Vagina (tissue), 2 donors: ENCODE results near the gene OVCA2. TPM values are rescaled to one million over a fixed set of nuclear protein-coding genes. Genes with fewer than 3 reads are reported as not detected.
A peak's percentile ranks its signal among the peaks of the same experiment; 100 is the strongest.

Source experiments
- DNase-seq, 2 donors: peaks; one replicate each; pipeline ENCODE4 v3.0.0-alpha.2; 2017; ENCODE audit errors: extremely low spot score in 2 of 2
- H3K27ac ChIP-seq: fragments of 200-600 bp; sonication (generic); one replicate; pipeline ENCODE4 v1.5.1; 2019
- H3K27me3 ChIP-seq: fragments of 200-600 bp; sonication (generic); one replicate; pipeline ENCODE4 v1.5.1; 2019
- H3K36me3 ChIP-seq, 2 donors: fragments of 200-600 bp; sonication (generic); one replicate each; pipeline ENCODE4 v1.5.1; 2017 to 2019
- H3K4me1 ChIP-seq: fragments of 200-600 bp; sonication (generic); one replicate; pipeline ENCODE4 v1.5.1; 2019
- H3K4me3 ChIP-seq, 2 donors: fragments of 200-600 bp; sonication (generic); 1 replicate in 1 of 2; 2 replicates in 1 of 2; pipeline ENCODE4 v1.5.1; 2016 to 2019
- H3K9me3 ChIP-seq: fragments of 200-600 bp; sonication (generic); one replicate; pipeline ENCODE4 v1.5.1; 2019
- CTCF ChIP-seq, 3 experiments: fragments of 450-650 bp in 2 of 3; fragments of 200-600 bp in 1 of 3; sonication (generic) in 1 of 3; IDR thresholded peaks; one replicate each; pipeline ENCODE4 v1.5.1; 2017 to 2019; ENCODE audit warnings: antibody characterized with exemption in 3 of 3, mild to moderate bottlenecking in 2 of 3, moderate library complexity in 2 of 3
- POLR2A ChIP-seq, 2 donors: fragments of 450-650 bp; IDR thresholded peaks; one replicate each; pipeline ENCODE4 v1.6.1; 2017; ENCODE audit warnings: antibody characterized with exemption in 2 of 2, mild to moderate bottlenecking in 2 of 2, moderate library complexity in 2 of 2
- POLR2AphosphoS5 ChIP-seq, 2 donors: sonication (generic); formaldehyde crosslinking; IDR thresholded peaks; one replicate each; pipeline ENCODE4 v1.9.0; 2017; ENCODE audit warnings: antibody characterized with exemption in 2 of 2, mild to moderate bottlenecking in 2 of 2, low read depth in 1 of 2; ENCODE audit not compliant: insufficient read depth in 1 of 2
- intact Hi-C: fragments of 100-400 bp; cut with DNase I; formaldehyde crosslinking; loops from one replicate; pipeline ENCODE4 v1.15.1; 2023
- total RNA-seq: library from RNA; depleted of rRNA; stranded (reverse); fragments of >200 nt; gene quantifications from one replicate; pipeline ENCODE4 v1.2.3, GENCODE V29; 2016

OVCA2 gene
- total RNA-seq, 1 donor from 2014 or later, result 24.3 TPM

- H3K27me3 ChIP-seq, result peaks cover 6% of the 10 kb centered on the region
- DNase-seq, result no peak
- TF ChIP-seq CTCF (IDR thresholded peaks at IDR 0.05), result peak in 2 of 3 experiments; percentile 72 to 87
- no peak for TF ChIP-seq POLR2AphosphoS5 (IDR thresholded peaks at IDR 0.05; ENCODE audit: insufficient read depth in 1 of 2, low read depth in 1 of 2)
- no peak for TF ChIP-seq POLR2A (IDR thresholded peaks at IDR 0.05)
These were observed 17.0 kb downstream of the OVCA2 start for GRCh38 chr17:2058586-2059546.

GRCh38 chr17:2059547-2060384 lies 17.9 kb downstream of the OVCA2 start:
- Histone ChIP-seq H3K27ac (peak overlapping the region; percentile 95), H3K9me3 (no peaks in the 10 kb centered on the region), H3K4me3 (peak overlapping the region in 1 of 2 donors; percentile 70), H3K4me1 (peaks cover 58% of the 10 kb centered on the region), H3K27me3 (peaks cover 6% of the 10 kb centered on the region), H3K36me3 (peaks cover 0 to 22% of the 10 kb centered on the region in 2 donors)
- no peak for TF ChIP-seq CTCF (IDR thresholded peaks at IDR 0.05)
- intact Hi-C loops, result loop anchor here (5.0 to 10.0 kb wide), 3 partner anchors 118 to 335 kb away; no protein-coding TSS in a partner anchor
- DNase-seq, result no peak

More at GRCh38 chr17:2058586-2059546, 17.0 kb downstream of the OVCA2 start:
- H3K4me1 ChIP-seq, result peaks cover 59% of the 10 kb centered on the region
- no peaks in the 10 kb centered on the region for H3K9me3 ChIP-seq
- intact Hi-C loops, result loop anchor here (5.0 to 10.0 kb wide), 3 partner anchors 118 to 336 kb away; no protein-coding TSS in a partner anchor
- peaks cover 0 to 13% of the 10 kb centered on the region in 2 donors for H3K36me3 ChIP-seq
- peak overlapping the region; percentile 66 to 70 for H3K4me3 ChIP-seq
- H3K27ac ChIP-seq, result peak overlapping the region; percentile 95

GRCh38 chr17:2060385-2060658 lies 18.5 kb downstream of the OVCA2 start:
- TF ChIP-seq CTCF (IDR thresholded peaks at IDR 0.05), result no peak
- no peaks in the 10 kb centered on the region for H3K9me3 ChIP-seq
- peaks cover 0 to 23% of the 10 kb centered on the region in 2 donors for H3K36me3 ChIP-seq
- H3K27me3 ChIP-seq, result peaks cover 1% of the 10 kb centered on the region
- H3K4me1 ChIP-seq, result peaks cover 58% of the 10 kb centered on the region
- H3K4me3 ChIP-seq, result no peak overlapping the region
- DNase-seq, result no peak
- intact Hi-C loops, result no loop called here
- H3K27ac ChIP-seq, result peak overlapping the region; percentile 95

- DNase-seq, result no peak
- H3K9me3 ChIP-seq, result no peaks in the 10 kb centered on the region
- intact Hi-C loops, result no loop called here
- peaks cover 0 to 23% of the 10 kb centered on the region in 2 donors for H3K36me3 ChIP-seq
- H3K4me1 ChIP-seq, result peaks cover 62% of the 10 kb centered on the region
- H3K4me3 ChIP-seq, result no peak overlapping the region
- H3K27me3 ChIP-seq, result no peaks in the 10 kb centered on the region
- no peak for TF ChIP-seq POLR2A (IDR thresholded peaks at IDR 0.05)
- peak in 1 of 2 donors; percentile 63 for TF ChIP-seq POLR2AphosphoS5 (IDR thresholded peaks at IDR 0.05; ENCODE audit: insufficient read depth in 1 of 2, low read depth in 1 of 2)
- no peak for TF ChIP-seq CTCF (IDR thresholded peaks at IDR 0.05)
- peak overlapping the region; percentile 95 for H3K27ac ChIP-seq
These were observed 19.0 kb downstream of the OVCA2 start for GRCh38 chr17:2060681-2061440.
